NCI-H2081 treated with DMSO at 0.1 percent for 48 hours (cell line): ENCODE results near the gene RMND1.
"Not testable (repeated sequence)": the region's sequence is repeated elsewhere in the genome, so short reads cannot be mapped to it uniquely, and the experiment has no call there.

Source experiments
- DNase-seq: peaks from one replicate; lab custom pipeline; 2025; lab: John Stamatoyannopoulos, UW

Gene RMND1, protein sequence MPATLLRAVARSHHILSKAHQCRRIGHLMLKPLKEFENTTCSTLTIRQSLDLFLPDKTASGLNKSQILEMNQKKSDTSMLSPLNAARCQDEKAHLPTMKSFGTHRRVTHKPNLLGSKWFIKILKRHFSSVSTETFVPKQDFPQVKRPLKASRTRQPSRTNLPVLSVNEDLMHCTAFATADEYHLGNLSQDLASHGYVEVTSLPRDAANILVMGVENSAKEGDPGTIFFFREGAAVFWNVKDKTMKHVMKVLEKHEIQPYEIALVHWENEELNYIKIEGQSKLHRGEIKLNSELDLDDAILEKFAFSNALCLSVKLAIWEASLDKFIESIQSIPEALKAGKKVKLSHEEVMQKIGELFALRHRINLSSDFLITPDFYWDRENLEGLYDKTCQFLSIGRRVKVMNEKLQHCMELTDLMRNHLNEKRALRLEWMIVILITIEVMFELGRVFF

DNA sequence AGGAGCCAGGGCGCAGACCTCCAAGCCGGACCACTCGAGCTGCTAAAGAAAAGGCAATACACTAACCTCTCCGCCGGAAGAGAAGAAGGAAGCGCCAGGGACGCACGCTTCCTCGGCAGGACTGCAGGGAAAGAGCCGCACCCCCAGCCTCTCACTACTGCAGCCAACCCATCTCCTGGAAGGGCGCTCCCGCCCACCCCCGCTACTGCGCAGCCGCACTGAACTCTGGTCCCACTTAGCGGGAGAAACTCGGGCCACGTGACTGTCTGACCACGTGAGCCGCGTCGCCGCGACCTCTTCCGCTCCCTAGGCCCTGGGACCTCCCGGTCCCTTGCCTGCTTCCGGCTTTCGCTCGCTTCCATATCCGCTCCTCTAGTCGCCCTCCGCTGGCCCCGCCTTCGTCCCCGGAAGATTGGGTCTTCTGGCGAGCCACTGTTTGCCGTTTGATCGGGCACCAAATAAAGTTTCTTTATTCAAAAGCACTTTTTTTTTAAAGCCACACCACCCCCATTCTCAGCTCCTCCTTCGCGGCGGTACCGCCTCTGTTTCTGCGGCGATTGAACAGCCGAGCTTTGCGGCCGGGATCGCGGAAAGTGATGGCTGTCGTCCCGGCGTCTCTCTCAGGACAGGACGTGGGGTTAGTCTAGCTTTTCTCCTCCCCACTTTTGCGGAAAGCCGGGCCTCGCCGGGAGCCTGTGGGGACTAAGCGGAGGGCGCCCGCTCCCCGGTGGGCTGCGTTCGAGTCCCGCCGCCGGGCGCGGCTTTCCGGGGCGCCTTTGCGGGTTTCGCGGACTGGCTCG is at the start of gene RMND1:
Gene RMND1, minus strand, starts transcription at position 177 of the 800 bp plus-strand sequence. CDS start 6,315 bp downstream, outside the sequence.
- peak; percentile 94 for DNase-seq

DNA sequence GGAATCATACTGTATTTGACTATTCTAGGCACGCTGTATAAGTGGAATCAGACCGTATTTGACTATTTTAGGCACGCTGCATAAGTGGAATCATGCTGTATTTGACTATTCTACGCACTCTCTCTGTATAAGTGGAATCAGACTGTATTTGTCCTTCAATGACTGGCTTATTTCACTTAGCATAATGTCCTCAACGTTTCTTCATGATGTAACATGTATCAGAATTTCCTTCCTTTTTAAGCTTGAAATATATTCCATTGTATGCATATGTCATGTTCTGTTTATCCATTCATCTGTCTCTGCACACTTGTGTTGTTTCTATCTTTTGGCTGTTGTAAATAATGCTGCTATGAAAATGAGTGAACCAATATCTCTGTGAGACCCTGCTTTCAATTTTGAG is 47.6 kb upstream of the RMND1 start:
- DNase-seq, result no peak

DNA sequence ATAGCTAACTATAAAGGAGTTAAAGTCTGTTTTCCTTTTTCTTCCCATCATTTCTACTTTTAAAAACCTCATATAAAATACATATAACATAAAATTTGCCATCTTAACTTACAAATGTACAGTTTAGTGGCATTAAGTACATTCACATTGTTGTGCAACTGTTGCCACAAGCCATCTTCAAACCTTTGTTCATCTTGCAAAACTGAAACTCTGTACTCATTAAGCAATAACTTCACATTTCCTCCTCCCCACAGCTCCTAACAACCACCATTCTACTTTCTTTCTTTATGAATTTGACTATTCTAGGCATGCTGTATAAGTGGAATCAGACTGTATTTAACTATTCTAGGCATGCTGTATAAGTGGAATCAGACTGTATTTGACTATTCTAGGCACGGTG is 46.4 kb upstream of the RMND1 start:
- no peak for DNase-seq

DNA sequence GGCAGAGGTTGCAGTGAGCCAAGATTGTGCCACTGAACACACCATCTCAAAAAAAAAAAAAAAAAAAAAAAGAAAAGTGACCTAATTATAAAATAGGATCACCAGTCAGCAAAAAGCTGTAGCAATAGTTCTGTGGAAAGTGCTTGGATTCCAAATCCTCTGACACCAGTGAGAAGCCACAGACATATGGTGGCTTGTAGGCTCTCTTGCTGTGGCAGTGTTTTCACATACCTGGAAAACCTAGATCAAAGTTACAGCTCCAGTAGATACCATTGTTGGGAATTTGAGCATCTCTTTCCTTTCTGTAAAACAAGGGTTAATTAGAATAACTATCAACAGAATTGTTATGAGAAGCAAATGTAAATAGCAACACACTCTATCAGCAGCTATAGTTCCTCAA is 46.0 kb upstream of the RMND1 start:
- no peak for DNase-seq

DNA sequence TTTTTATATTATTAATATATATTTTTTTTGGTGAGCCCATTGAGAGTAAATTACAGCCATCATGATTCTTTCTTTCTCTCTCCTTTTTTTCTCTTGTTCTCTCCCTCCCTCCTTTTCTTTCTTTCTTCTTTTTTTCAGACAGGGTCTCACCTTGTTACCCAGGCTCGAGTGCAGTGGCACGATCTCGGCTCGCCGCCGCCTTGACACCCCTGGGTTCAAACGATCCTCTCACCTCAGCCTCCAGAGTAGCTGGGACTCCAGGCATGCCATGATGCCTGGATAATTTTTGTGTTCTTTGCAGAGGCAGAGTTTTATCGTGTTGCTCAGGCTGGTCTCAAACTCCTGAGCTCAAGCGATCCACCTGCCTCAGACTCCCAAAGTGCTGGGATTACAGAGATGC is 43.5 kb upstream of the RMND1 start:
- no peak for DNase-seq

DNA sequence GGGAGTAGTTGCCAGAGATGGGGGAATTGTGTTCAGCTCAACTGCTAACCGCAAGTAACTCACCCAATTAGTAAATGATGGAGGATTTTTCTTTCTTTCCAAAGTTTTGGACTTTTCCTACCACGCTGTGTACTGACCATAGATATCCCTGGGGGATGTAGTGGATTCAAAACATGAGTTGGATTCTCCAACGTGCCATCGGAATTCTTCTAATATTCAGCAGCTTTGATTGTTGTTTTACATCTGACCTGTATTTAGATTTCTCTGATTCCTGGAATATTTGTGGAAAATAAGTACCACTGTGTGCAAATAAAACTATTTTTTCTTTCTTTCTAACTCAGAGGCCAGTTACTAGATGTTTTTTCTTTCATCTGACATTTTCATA is 43.0 kb upstream of the RMND1 start:
- no peak for DNase-seq

DNA sequence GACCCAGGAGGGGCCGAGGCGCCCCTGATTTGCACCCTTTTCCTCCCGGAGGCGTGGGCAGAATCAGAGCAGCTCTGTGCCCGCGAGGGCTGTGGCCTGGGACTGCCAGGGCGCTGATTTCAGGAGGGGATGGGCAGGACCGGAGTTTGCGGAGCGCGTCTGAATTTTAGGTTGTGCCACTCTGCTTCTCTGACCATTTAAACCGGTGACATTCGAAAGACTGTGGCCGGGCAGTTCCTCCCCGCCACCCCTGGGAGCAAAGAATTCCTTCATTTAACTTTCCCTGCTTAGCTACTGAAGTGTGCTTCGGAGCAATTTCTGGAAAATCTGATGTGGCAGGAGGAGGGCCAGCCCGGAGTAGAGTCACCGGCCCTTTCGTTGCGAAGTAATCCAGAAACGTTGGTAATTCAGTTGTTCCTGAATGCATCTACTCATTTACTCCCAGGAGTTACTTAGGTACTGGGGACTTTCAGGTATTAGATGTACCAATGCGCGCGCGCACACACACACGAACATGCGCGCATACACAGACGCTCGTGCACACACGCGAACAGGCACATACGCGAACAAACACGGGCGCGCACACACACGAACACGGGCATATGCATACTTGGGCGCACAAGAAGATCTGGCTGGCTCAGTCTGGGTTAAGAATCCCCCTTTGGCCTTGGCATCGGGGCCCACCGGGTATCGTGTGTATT is 42.5 kb upstream of the RMND1 start:
- no peak for DNase-seq

DNA sequence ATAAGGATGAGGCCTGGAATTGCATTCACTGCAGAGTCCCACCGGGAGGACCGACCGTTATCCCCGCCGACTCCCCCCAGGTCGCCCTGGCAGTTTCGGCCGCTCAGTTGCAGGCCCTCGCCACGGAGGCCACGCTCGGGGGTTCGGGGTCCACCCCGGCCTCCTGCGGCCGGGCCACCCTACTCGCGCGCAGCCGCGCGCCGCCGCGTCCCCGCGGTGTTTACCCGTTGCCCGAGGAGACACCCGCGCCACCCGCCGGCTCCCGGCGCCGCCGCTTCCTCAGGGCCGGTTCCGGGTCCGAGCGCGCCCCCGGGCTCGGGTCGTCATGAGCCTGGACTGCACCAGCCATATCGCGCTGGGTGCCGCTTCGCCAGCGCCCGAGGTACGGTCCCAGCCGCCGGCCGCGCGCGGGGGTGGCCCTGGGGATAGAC is 41.9 kb upstream of the RMND1 start, which contains the start of gene CCDC170:
Gene CCDC170, plus strand, starts transcription at position 214 of the 431 bp plus-strand sequence. Its CDS starts 112 bp downstream, at position 326.
- DNase-seq, result no peak

DNA sequence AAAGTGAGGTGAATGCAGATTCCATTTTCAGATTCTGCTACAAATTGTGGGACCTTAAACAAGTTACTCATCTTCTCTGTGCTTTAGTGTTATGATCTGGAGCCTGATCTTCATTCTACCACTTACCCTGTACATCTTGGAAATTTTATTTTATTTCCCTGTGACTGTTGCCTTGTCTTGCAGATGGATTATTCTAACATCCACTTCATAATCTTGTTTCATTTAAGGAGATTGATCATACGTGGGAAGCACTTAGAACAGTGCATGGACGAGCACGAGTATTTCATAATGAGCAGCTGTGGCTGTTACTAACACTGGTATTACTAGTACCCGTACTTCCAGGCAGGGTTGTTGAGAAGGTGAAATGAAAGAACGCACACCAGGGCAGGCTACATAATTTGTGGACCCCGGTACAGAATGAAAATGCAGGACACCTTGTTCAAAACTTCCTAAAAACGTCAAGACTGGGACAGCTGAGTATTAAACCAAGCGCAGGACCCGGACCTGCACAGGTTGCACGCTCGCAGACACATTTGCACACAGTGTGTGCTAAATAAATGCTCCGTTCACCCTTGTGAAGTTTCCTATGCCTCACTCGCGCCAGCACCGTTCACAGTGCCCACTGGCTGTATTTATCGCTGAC is 41.4 kb upstream of the RMND1 start:
- no peak for DNase-seq

DNA sequence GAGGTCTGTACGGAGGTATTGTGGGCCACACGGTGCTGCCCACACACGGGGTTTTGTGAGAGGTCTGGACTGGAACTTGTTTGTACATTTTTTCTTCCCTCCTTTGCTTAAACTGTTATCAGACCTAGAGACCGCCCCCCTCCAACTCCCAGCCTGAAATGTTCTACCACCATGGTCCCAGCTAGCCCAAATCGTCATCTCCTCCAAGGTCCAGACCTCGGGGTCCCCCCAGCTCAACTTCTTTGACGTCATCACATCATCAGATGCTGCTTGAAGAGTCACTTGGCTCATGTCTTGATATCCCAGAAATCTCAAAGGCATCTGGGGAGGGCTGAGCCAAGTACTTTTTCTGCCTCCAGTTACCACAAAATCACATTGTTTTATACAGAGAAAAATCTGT is 39.1 kb upstream of the RMND1 start:
- DNase-seq, result no peak

DNA sequence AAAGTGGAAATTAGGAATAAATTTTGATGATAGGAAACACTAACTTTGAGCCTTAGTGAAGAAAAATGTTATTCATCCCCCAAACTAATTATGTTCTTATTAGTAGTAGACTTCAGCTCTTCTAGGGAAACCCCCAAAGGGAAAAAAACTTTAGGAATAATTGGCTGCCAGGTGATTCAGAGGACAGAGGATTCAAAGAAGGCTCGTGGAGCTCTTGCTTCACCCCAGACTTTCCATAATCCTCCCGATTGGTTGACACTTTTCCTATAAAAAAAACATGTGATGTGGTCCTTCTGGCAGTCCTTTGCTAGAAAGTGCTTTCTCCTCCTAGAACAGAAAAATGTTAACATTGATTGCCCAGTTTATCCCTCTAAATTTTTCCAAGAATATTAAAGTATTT is 36.3 kb upstream of the RMND1 start:
- no peak for DNase-seq

DNA sequence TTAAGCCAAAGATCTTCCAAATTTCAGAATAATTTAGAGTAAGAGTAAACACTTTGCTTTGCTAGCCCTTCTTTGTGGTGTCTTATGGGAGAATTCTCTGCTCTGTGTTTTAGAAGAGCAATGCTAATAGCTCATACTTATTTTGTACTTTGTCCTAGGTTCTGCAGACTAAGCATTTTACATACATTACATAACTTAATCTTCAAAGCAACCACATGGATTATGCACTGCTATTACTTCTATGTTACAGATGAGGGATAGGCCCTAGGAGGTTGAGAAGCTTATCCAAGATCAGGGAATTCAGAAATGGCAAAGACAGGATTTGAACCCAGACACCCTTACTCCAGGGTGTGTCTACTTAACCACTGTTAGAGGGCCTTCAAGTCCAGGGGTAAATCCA is 32.1 kb upstream of the RMND1 start:
- no peak for DNase-seq

DNA sequence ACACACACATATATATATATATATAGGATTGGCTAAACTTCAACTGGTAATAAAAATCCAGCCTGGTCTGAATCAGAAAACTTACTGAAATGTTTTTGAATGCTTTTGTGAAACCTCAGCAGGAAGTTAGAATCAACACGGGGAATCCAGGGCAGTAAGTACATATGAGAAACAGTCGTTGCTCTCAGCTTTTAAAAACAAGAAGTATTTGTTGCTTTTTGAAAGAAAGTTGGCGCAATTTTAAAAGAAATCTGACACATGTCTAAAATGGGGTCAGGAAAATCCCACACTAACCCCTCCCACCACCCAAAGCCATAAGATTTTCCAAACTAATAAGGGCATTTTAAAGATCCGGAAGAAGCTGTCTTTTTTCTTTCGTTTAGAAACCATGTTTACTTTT is 30.4 kb upstream of the RMND1 start:
- no peak for DNase-seq

DNA sequence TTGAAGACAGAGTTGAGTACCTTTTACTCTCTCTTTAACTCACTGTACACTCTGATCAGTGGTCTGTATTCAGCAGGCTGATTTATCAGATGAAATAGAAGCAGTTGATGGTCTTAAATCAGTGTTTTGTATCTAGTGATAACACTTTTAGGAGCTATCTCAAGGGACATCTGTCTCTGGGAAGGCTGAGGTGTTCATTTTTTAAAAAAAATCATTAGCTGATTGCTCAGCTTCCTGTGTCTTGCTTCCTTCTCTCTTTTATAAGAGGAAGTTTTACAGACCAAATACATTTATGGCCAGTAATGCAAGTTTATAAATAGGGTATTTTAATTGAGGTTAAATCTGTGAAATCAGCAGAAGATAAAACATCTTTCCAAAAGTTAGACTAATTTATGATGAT is 29.9 kb upstream of the RMND1 start:
- no peak for DNase-seq

DNA sequence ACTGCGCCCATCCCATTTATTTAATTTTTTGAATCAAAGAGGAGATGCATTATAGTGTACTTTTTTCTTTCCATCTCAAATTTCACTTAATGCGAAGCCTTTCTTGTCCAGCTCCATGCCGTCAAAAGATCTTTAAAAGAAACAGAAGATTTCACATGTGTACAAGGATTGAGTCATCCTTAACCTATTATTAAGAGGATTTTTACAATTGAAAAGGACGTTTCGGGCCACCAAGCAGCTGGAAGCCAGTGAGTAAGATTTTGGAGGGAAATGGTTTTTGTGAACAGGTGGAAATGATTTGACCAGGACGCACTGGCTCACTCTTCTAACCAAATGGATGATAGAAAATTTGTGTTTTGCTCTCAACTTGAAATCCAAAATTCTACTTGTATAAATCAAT is 26.7 kb upstream of the RMND1 start:
- DNase-seq, result no peak

DNA sequence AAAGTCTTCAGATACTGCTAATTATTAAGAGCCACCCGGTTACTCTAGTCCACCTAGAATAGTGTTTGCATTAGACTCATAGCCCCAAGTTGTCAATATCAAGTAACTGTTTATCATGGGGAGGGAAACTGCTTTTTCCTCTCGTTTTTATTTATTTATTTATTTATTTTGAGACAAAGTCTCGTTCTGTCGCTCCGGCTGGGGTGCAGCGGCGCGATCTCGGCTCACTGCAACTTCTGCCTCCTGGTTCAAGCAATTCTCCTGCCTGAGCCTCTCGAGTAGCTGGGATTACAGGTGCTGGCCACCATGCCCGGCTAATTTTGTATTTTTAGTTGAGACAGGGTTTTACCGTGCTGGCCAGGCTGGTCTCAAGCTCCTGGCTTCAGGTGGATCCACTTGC is 25.8 kb upstream of the RMND1 start:
- no peak for DNase-seq

DNA sequence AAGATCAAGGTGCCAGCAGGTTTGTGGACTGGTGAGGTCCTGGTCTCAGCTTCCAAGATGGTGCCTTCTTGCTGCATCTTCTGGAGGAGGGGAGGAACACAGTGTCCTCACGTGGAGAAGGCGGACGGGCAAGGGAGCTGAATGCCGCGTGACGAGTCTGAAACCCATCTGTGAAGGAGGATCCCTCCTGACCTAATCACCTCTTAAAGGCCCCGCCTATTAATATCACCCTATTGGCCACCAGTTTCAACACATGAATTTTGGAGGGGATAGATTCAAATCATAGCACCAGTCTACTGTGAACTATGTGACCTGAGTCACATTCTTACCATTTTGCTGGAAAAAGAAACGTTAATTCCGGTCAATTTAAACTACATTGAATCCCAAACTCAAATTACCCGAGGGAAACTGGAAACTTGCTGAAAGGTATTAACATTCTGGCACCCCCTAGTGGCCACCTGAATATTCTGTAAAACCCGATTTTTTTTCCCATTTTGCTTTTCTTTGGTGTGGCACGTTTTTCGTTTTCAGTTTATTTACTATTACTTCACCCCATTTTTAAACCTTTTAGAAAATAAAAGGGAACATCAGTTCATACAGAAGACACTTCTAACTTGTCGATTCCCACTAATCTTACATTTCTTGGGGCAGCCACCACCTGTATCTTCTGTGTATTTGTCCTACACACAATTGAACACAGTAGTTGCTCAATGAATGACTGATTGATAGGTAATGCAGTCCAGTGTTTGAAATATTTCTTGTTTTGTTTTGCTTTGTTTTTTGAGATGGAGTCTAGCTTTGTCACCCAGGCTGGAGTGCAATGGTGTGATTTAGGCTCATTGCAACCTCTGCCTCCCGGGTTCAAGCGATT is 24.0 kb upstream of the RMND1 start:
- no peak for DNase-seq

DNA sequence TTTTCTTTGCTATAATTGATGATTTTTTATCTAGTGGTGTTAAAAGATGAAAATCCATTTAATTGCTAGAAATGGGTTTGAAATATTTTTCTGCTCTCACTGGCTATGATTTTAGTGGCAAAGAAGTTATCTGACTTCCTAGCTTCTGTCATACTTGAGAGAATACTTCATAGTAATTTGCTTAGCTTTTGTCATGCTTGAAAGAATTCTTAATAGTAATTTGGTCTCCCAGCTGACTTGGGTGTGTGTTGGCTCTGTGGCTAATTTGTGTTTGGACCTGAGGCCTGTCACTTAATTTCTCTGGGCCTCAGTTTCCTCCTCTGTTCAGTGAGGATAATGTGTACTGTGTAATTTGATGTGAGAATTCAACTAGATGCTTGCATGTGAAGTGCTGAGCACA is 12.8 kb upstream of the RMND1 start:
- no peak for DNase-seq

DNA sequence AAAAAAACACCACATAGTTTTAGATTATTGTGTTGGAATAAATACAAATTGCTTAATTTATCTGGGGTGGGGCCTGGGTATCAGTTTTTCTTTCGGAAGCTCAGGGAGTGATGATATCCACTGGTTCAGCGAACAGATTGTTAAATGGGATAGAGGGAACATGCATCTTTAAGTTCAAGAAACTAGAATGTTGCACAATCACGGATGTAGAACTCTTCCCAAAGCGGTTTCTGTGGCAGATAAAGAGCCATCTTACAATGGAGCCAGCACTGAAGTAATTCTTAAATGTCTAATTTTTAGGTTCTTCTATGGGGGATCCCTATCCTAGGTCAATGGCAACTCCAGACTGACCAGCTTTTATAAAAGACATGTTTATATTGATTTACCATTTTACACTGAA is 9.7 kb upstream of the RMND1 start:
- no peak for DNase-seq

DNA sequence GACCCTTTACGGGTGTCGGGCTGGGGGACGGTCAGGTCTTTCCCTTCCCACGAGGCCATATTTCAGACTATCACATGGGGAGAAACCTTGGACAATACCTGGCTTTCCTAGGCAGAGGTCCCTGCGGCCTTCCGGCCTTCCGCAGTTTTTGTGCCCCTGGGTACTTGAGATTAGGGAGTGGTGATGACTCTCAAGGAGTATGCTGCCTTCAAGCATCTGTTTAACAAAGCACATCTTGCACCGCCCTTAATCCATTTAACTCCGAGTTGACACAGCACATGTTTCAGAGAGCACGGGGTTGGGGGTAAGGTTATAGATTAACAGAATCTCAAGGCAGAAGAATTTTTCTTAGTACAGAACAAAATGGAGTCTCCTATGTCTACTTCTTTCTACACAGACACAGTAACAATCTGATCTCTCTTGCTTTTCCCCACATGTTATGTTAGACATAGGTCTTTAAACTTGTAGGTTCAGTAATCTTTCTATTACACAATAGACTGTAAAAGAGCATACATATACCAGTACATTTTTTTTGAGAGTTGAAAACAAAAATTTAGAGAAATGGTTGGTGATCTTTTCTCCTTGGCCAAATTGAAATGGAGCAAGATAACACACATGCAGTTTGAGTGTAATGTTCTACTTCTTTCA is 3.9 kb upstream of the RMND1 start:
- DNase-seq, result not testable (repeated sequence)
